GM21528 (cell line): ENCODE measurements around the gene ZC4H2.
A peak's percentile ranks its signal among the peaks of the same experiment; 100 is the strongest.
"Not testable (repeated sequence)": the region's sequence is repeated elsewhere in the genome, so short reads cannot be mapped to it uniquely, and the experiment has no call there.

Source experiments
- ATAC-seq: cut with Tn5 transposase; IDR thresholded peaks from one replicate; pipeline ENCODE4 v1.9.1; 2021; ENCODE audit warnings: mild to moderate bottlenecking, moderate library complexity; ENCODE audit not compliant: unreplicated experiment, low FRiP score

ZC4H2 gene

GRCh38 chrX:64975989-64976672 lies at the start of gene ZC4H2:
ZC4H2 (minus strand) TSS chrX:64976450; CDS start chrX:64976377, 73 bp downstream.
- ATAC-seq: peak; percentile 99

GRCh38 chrX:65017451-65017850 lies 41.2 kb upstream of the ZC4H2 start:
- ATAC-seq: no peak

- no peak for ATAC-seq
These were observed 38.0 kb upstream of the ZC4H2 start for GRCh38 chrX:65014230-65014629.

- no peak for ATAC-seq
These were observed 33.2 kb upstream of the ZC4H2 start for GRCh38 chrX:65009459-65009858.

- ATAC-seq: not testable (repeated sequence)
These were observed 26.0 kb upstream of the ZC4H2 start for GRCh38 chrX:65002208-65002607.

- no peak for ATAC-seq
These were observed 20.6 kb upstream of the ZC4H2 start for GRCh38 chrX:64996805-64997204.

- ATAC-seq: no peak
These were observed 18.0 kb upstream of the ZC4H2 start for GRCh38 chrX:64994131-64994798.

- ATAC-seq: no peak
These were observed 1.6 kb upstream of the ZC4H2 start for GRCh38 chrX:64977830-64978229.

GRCh38 chrX:64977051-64977450 lies 801 bp upstream of the ZC4H2 start:
- ATAC-seq: no peak

- peak; percentile 44 for ATAC-seq
These were observed 407 bp upstream of the ZC4H2 start for GRCh38 chrX:64976673-64977040.

GRCh38 chrX:64975491-64975890 lies 759 bp downstream of the ZC4H2 start:
- peak; percentile 37 for ATAC-seq

GRCh38 chrX:64925480-64925879 lies 50.8 kb downstream of the ZC4H2 start:
- no peak for ATAC-seq

GRCh38 chrX:64908121-64908520 lies 68.1 kb downstream of the ZC4H2 start:
- ATAC-seq: no peak

- no peak for ATAC-seq
These were observed 81.7 kb downstream of the ZC4H2 start for GRCh38 chrX:64894454-64895038.

GRCh38 chrX:64885850-64886249 lies 90.4 kb downstream of the ZC4H2 start:
- ATAC-seq: no peak

- not testable (repeated sequence) for ATAC-seq
These were observed 97.5 kb downstream of the ZC4H2 start for GRCh38 chrX:64878709-64879108.

- ATAC-seq: no peak
These were observed 109.0 kb downstream of the ZC4H2 start for GRCh38 chrX:64867217-64867616.
